Astrocyte (in vitro differentiated cells and primary cell): ENCODE data around the gene NDUFA5. TPM values are rescaled to one million over a fixed set of nuclear protein-coding genes. Genes with fewer than 3 reads are reported as not detected.

Experiments
- DNase-seq: peaks from one replicate; pipeline ENCODE4 v3.0.0-alpha.2; 2010; ENCODE audit warnings: low read depth
- FAIRE-seq: peaks from 2 replicates; lab custom pipeline; 2011; peaks lifted over from hg19 to GRCh38; lab: Jason Lieb, UNC
- H2AFZ ChIP-seq: 2 replicates; pipeline ENCODE4 v1.6.0; 2012; ENCODE audit warnings: low read depth, low read length, inconsistent platforms
- H3K27ac ChIP-seq: 2 replicates; pipeline ENCODE4 v1.5.1; 2011; ENCODE audit warnings: low read depth, low read length, inconsistent platforms
- H3K27me3 ChIP-seq: 2 replicates; pipeline ENCODE4 v1.6.0; 2011; ENCODE audit warnings: low read length, inconsistent platforms; ENCODE audit not compliant: insufficient read depth
- H3K36me3 ChIP-seq: 2 replicates; pipeline ENCODE4 v1.5.1; 2011; ENCODE audit warnings: low read length, inconsistent platforms; ENCODE audit not compliant: insufficient read depth
- H3K4me1 ChIP-seq: 2 replicates; pipeline ENCODE4 v1.5.1; 2011; ENCODE audit warnings: low read length, inconsistent platforms; ENCODE audit not compliant: insufficient read depth
- H3K4me2 ChIP-seq: 2 replicates; pipeline ENCODE4 v1.6.0; 2012; ENCODE audit warnings: low read length, inconsistent platforms
- H3K4me3 ChIP-seq: 2 replicates; pipeline ENCODE4 v1.5.1; 2011; ENCODE audit warnings: low read depth, mild to moderate bottlenecking, low read length, inconsistent platforms; ENCODE audit not compliant: insufficient read depth
- H3K79me2 ChIP-seq: 2 replicates; pipeline ENCODE4 v1.6.0; 2012; ENCODE audit warnings: mild to moderate bottlenecking, low read length, inconsistent platforms; ENCODE audit not compliant: insufficient read depth
- H3K9ac ChIP-seq: 2 replicates; pipeline ENCODE4 v1.6.0; 2012; ENCODE audit warnings: mild to moderate bottlenecking, low read length, inconsistent platforms
- H3K9me3 ChIP-seq: 2 replicates; pipeline ENCODE4 v1.5.1; 2012; ENCODE audit warnings: low read depth, mild to moderate bottlenecking, low read length, inconsistent platforms; ENCODE audit not compliant: insufficient read depth
- H4K20me1 ChIP-seq: 2 replicates; pipeline ENCODE4 v1.6.0; 2012; ENCODE audit warnings: low read length, inconsistent platforms; ENCODE audit not compliant: insufficient read depth
- H3K27ac Mint-ChIP-seq: one replicate; pipeline ENCODE4 v1.8.0; 2021; ENCODE audit warnings: mild to moderate bottlenecking, mixed read lengths; ENCODE audit not compliant: unreplicated experiment
- H3K27me3 Mint-ChIP-seq: one replicate; pipeline ENCODE4 v1.8.0; 2021; ENCODE audit warnings: low read depth, mixed read lengths; ENCODE audit not compliant: unreplicated experiment
- H3K36me3 Mint-ChIP-seq: one replicate; pipeline ENCODE4 v1.8.0; 2021; ENCODE audit warnings: low read depth, mixed read lengths; ENCODE audit not compliant: unreplicated experiment
- H3K4me1 Mint-ChIP-seq: one replicate; pipeline ENCODE4 v1.8.0; 2021; ENCODE audit warnings: low read depth, mixed read lengths; ENCODE audit not compliant: unreplicated experiment
- H3K4me3 Mint-ChIP-seq: one replicate; pipeline ENCODE4 v1.8.0; 2021; ENCODE audit warnings: mild to moderate bottlenecking, moderate library complexity, mixed read lengths; ENCODE audit not compliant: unreplicated experiment
- H3K9me3 Mint-ChIP-seq: one replicate; pipeline ENCODE4 v1.8.0; 2021; ENCODE audit warnings: mild to moderate bottlenecking, mixed read lengths; ENCODE audit not compliant: unreplicated experiment
- EZH2 ChIP-seq: IDR thresholded peaks from 2 replicates; pipeline ENCODE4 v1.6.1; 2012; ENCODE audit warnings: mild to moderate bottlenecking, low read length, inconsistent platforms; ENCODE audit not compliant: insufficient read depth
- total RNA-seq: library from RNA; stranded (reverse); gene quantifications from 2 replicates; pipeline ENCODE4 v1.2.1, GENCODE V29; 2021
- TF ChIP-seq, protein P1 (sequence below): IDR thresholded peaks from 2 replicates; pipeline ENCODE4 v1.5.1; 2011; ENCODE audit warnings: low read depth, mild to moderate bottlenecking, inconsistent platforms, low read length, moderate library complexity; ENCODE audit not compliant: insufficient read depth

The NDUFA5 gene
- total RNA-seq, 1 donor from 2014 or later: 48.9 TPM

DNA sequence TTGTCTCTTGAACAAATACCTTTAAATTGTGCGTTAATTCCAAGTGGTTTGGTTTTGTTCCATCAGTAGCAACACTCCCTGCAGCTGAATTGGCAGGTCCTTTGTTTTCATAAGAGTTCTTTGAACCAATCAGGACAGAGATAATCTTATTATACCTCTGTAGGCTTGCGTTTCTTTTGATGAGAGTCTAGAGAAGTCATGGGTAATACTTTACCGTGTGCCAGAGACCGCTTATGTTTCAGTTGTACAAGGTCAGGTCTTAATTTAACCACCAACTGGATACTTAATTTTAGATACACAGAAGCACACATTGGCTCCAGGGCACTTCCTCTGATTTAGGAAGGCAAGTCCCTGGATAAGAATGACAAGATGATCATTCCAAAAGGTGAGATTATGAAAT lies 43.9 kb upstream of the NDUFA5 start, which contains the start of gene ASB15:
TSS of gene ASB15 (plus strand) at position 292 of the 400 bp plus-strand sequence. CDS start 12,682 bp downstream, outside the sequence.
- Histone ChIP-seq H3K79me2 (no peaks in the 10 kb centered on the region), H3K4me2 (no peak within 1 kb of the TSS), H3K4me1 (no peaks in the 10 kb centered on the region), H3K27me3 (no peaks in the 10 kb centered on the region), H3K36me3 (no peaks in the 10 kb centered on the region), H2AFZ (no peak within 1 kb of the TSS), H3K9me3 (no peaks in the 10 kb centered on the region), H4K20me1 (no peaks in the 10 kb centered on the region), H3K27ac (no peak within 1 kb of the TSS), H3K4me3 (no peak within 1 kb of the TSS), H3K9ac (no peak within 1 kb of the TSS)
- Mint-ChIP-seq H3K4me3 (no peak within 1 kb of the TSS), H3K36me3 (no peaks in the 10 kb centered on the region), H3K27ac (no peak within 1 kb of the TSS), H3K9me3 (no peaks in the 10 kb centered on the region), H3K4me1 (no peaks in the 10 kb centered on the region), H3K27me3 (no peaks in the 10 kb centered on the region)
- TF ChIP-seq, protein P1, sequence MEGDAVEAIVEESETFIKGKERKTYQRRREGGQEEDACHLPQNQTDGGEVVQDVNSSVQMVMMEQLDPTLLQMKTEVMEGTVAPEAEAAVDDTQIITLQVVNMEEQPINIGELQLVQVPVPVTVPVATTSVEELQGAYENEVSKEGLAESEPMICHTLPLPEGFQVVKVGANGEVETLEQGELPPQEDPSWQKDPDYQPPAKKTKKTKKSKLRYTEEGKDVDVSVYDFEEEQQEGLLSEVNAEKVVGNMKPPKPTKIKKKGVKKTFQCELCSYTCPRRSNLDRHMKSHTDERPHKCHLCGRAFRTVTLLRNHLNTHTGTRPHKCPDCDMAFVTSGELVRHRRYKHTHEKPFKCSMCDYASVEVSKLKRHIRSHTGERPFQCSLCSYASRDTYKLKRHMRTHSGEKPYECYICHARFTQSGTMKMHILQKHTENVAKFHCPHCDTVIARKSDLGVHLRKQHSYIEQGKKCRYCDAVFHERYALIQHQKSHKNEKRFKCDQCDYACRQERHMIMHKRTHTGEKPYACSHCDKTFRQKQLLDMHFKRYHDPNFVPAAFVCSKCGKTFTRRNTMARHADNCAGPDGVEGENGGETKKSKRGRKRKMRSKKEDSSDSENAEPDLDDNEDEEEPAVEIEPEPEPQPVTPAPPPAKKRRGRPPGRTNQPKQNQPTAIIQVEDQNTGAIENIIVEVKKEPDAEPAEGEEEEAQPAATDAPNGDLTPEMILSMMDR: no peak
- FAIRE-seq (no peak), DNase-seq (no peak)

DNA sequence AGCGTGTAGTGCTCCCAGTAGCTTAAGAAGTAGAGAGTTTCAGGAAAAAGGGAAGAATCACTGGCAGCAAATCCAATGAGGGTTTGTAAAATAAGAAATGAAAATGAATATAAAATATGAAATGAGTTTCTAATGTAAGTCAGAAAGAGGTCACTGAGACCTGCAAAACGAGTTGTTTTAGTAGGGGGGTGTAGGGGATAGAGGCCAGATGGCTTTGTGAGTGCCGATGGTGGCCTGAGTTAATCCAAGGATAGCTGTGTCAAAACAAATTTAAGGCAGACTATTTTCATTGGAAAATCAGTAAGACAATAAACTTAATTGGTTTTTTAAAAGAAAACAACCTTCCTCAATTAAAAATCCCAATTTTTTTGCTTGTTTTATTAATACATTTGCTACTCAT lies 43.3 kb upstream of the NDUFA5 start:
- Mint-ChIP-seq H3K36me3 (no peaks in the 10 kb centered on the region), H3K9me3 (no peaks in the 10 kb centered on the region), H3K27ac (no peak overlapping the region), H3K4me1 (no peaks in the 10 kb centered on the region), H3K27me3 (no peaks in the 10 kb centered on the region), H3K4me3 (no peak overlapping the region)
- no peak for FAIRE-seq
- no peaks in the 10 kb centered on the region for H3K4me1 ChIP-seq
- H3K4me2 ChIP-seq: no peak overlapping the region
- no peak for DNase-seq
- no peak overlapping the region for H3K4me3 ChIP-seq
- no peak overlapping the region for H2AFZ ChIP-seq
- no peak overlapping the region for H3K27ac ChIP-seq
- H3K36me3 ChIP-seq: no peaks in the 10 kb centered on the region
- H4K20me1 ChIP-seq: no peaks in the 10 kb centered on the region
- H3K9me3 ChIP-seq: no peaks in the 10 kb centered on the region
- TF ChIP-seq EZH2: no peak
- TF ChIP-seq, protein P1: no peak
- H3K9ac ChIP-seq: no peak overlapping the region
- no peaks in the 10 kb centered on the region for H3K27me3 ChIP-seq
- no peaks in the 10 kb centered on the region for H3K79me2 ChIP-seq

DNA sequence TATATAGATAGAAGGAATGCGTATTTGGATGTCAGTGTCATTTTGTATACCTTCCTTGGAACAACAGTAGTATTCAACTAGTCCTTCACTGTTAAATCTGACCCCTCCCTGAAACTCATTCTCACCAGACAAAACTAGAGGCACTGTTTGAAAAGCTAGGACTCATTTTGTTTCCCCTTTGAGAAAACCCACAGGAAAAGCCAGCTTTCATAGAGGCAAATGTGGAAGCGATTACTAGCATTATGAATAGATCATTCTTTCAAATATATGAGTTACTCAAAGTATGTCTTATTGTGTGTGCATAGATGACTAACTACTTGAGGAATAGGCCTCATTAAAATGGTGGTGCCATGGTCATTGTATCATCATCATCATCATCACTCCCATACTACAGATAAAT lies 42.1 kb upstream of the NDUFA5 start:
- Histone ChIP-seq H3K4me2 (no peak overlapping the region), H3K27me3 (no peaks in the 10 kb centered on the region), H3K27ac (no peak overlapping the region), H3K9ac (no peak overlapping the region), H3K9me3 (no peaks in the 10 kb centered on the region), H3K79me2 (no peaks in the 10 kb centered on the region), H2AFZ (no peak overlapping the region), H3K4me3 (no peak overlapping the region), H3K4me1 (no peaks in the 10 kb centered on the region), H3K36me3 (no peaks in the 10 kb centered on the region), H4K20me1 (no peaks in the 10 kb centered on the region)
- TF ChIP-seq EZH2: no peak
- TF ChIP-seq, protein P1: no peak
- no peaks in the 10 kb centered on the region for H3K27me3 Mint-ChIP-seq
- no peaks in the 10 kb centered on the region for H3K9me3 Mint-ChIP-seq
- DNase-seq (no peak), FAIRE-seq (no peak)
- no peak overlapping the region for H3K4me3 Mint-ChIP-seq
- no peak overlapping the region for H3K27ac Mint-ChIP-seq
- H3K36me3 Mint-ChIP-seq: no peaks in the 10 kb centered on the region
- peaks cover 1% of the 10 kb centered on the region for H3K4me1 Mint-ChIP-seq
